Pancreas (tissue), 10 donors: ENCODE measurements around the gene GUCY2D. TPM values are rescaled to one million over a fixed set of nuclear protein-coding genes. Genes with fewer than 3 reads are reported as not detected.

ENCODE experiments used
- ATAC-seq, 4 donors: fragments of 200-7000 bp; cut with Tn5 transposase; one replicate each; pipeline versions ENCODE4 v1.8.0 to v1.9.1; 2020; ENCODE audit warnings: mild to moderate bottlenecking in 4 of 4, moderate library complexity in 4 of 4
- DNase-seq, 6 donors: peaks; one replicate each; pipeline ENCODE4 v3.0.0-alpha.2; 2020
- FAIRE-seq: peaks from 2 replicates; lab custom pipeline; 2012; peaks lifted over from hg19 to GRCh38; lab: Jason Lieb, UNC
- H3K27ac ChIP-seq, 4 donors: fragments of 200-600 bp; sonication (generic); 1 replicate in 3 of 4; 2 replicates in 1 of 4; pipeline versions ENCODE4 v1.5.0 to v1.8.0; 2020
- H3K27me3 ChIP-seq, 4 donors: fragments of 200-600 bp; one replicate each; pipeline ENCODE4 v1.8.0; 2021
- H3K36me3 ChIP-seq, 3 donors: fragments of 200-600 bp; sonication (generic) in 1 of 3; one replicate each; pipeline versions ENCODE4 v1.5.0 to v1.8.0; 2020 to 2021
- H3K4me1 ChIP-seq, 3 donors: fragments of 200-600 bp; one replicate each; pipeline ENCODE4 v1.8.0; 2021
- H3K4me3 ChIP-seq, 4 donors: fragments of 200-600 bp; sonication (generic) in 2 of 4; one replicate each; pipeline versions ENCODE4 v1.5.0 to v1.8.0; 2020 to 2021
- H3K9me3 ChIP-seq, 4 donors: fragments of 200-600 bp; one replicate each; pipeline ENCODE4 v1.8.0; 2021
- CTCF ChIP-seq, 4 donors: fragments of 200-600 bp; sonication (generic) in 3 of 4; IDR thresholded peaks; one replicate each; pipeline versions ENCODE4 v1.5.0 to v1.8.0; 2021; ENCODE audit warnings: antibody characterized with exemption in 4 of 4
- WGBS, 2 donors: extraction: QIAGEN DNeasy Blood & Tissue Kit; methylation state at CpG; one replicate each; pipeline ENCODE4 v1.1.7; 2013; 5-methylcytosine and 5-hydroxymethylcytosine counted together
- intact Hi-C, 3 donors: fragments of 100-400 bp; cut with DNase I; formaldehyde crosslinking; loops; one replicate each; pipeline versions ENCODE4 v1.11.1 to v1.14.2; 2022
- polyA plus RNA-seq, 2 donors: library from polyadenylated mRNA; stranded (reverse); fragments of 200-250 nt; gene quantifications; one replicate each; pipeline ENCODE4 v1.2.3, GENCODE V29; 2013
- total RNA-seq, 6 donors: library from RNA; stranded (reverse); fragmentation: NEBNext Ultra II Directional in 4 of 6; extraction: Animal tissue kit (Norgen Biotek cat#: 25700) in 4 of 6; gene quantifications; one replicate each; pipeline versions ENCODE4 v1.2.1 to v1.2.4, GENCODE V29; 2021 to 2023
- donor health status: healthy with polysubstance abuse.
- donor health status: DM: no; HTN: no; CAD: no; lungs with moderate emphysema.
- donor health status: DM: no; HTN: no; CAD: no.
- donor health status: control.
- donor health status: control.
- donor health status: Bipolar disorder and iron deficiency.
- donor health status: DM: yes; HTN: yes; CAD: no.
- donor health status: DM: no; HTN: no; CAD: no.
- donor health status: DM: no; HTN: no; CAD: no.
- donor health status: DM: yes; HTN: yes; CAD: no.

The GUCY2D gene
- total and polyA plus RNA-seq, 8 donors = 0.02 to 0.47 (median 0.23) TPM; not detected in 2

GRCh38 chr17:7959503-7960253, 42.7 kb upstream of the GUCY2D start:
- 73 to 86% methylated on average over 9 of the region's 9 CpGs for WGBS, 2 donors
- no peak overlapping the region for H3K27ac ChIP-seq

GRCh38 chr17:7961421-7961820, 41.0 kb upstream of the GUCY2D start:
- WGBS, 2 donors = 28 to 31% methylated on average over 2 of the region's 2 CpGs
- no peak for FAIRE-seq

More at GRCh38 chr17:7959503-7960253, 42.7 kb upstream of the GUCY2D start:
- H3K9me3 ChIP-seq = no peaks in the 10 kb centered on the region
- peaks cover 0 to 6% (median 2%) of the 10 kb centered on the region in 4 donors for H3K27me3 ChIP-seq
- H3K4me1 ChIP-seq = no peaks in the 10 kb centered on the region
- FAIRE-seq = no peak
- no peak overlapping the region for H3K4me3 ChIP-seq
- ATAC-seq = no peak
- no peak for DNase-seq
- intact Hi-C loops = no loop called here
- no peak for TF ChIP-seq CTCF (IDR thresholded peaks at IDR 0.05)
- H3K36me3 ChIP-seq = no peaks in the 10 kb centered on the region

GRCh38 chr17:7967751-7968150, 34.7 kb upstream of the GUCY2D start:
- TF ChIP-seq CTCF (IDR thresholded peaks at IDR 0.05) = no peak
- WGBS, 2 donors = 50 to 56% methylated on average over 2 of the region's 2 CpGs
- Histone ChIP-seq H3K27ac (no peak overlapping the region), H3K9me3 (no peaks in the 10 kb centered on the region), H3K27me3 (no peaks in the 10 kb centered on the region), H3K4me1 (no peaks in the 10 kb centered on the region), H3K4me3 (no peak overlapping the region), H3K36me3 (no peaks in the 10 kb centered on the region)
- DNase-seq (no peak), ATAC-seq (no peak), FAIRE-seq (no peak)
- intact Hi-C loops = no loop called here

More at GRCh38 chr17:7961421-7961820, 41.0 kb upstream of the GUCY2D start:
- no peak overlapping the region for H3K27ac ChIP-seq
- intact Hi-C loops = no loop called here
- H3K36me3 ChIP-seq = no peaks in the 10 kb centered on the region
- no peaks in the 10 kb centered on the region for H3K4me1 ChIP-seq
- H3K4me3 ChIP-seq = no peak overlapping the region
- DNase-seq = no peak
- TF ChIP-seq CTCF (IDR thresholded peaks at IDR 0.05) = no peak
- H3K9me3 ChIP-seq = no peaks in the 10 kb centered on the region
- no peak for ATAC-seq
- H3K27me3 ChIP-seq = peaks cover 0 to 6% (median 2%) of the 10 kb centered on the region in 4 donors

- H3K4me3 ChIP-seq = no peak overlapping the region
- intact Hi-C loops = no loop called here
- H3K9me3 ChIP-seq = no peaks in the 10 kb centered on the region
- 80 to 88% methylated on average over 6 of the region's 6 CpGs for WGBS, 2 donors
- DNase-seq = no peak
- ATAC-seq = no peak
- H3K27ac ChIP-seq = no peak overlapping the region
- H3K4me1 ChIP-seq = no peaks in the 10 kb centered on the region
- no peaks in the 10 kb centered on the region for H3K27me3 ChIP-seq
- H3K36me3 ChIP-seq = no peaks in the 10 kb centered on the region
- no peak for TF ChIP-seq CTCF (IDR thresholded peaks at IDR 0.05)
- FAIRE-seq = no peak
Measured at GRCh38 chr17:7969433-7969832, 33.0 kb upstream of the GUCY2D start.

- no peak for DNase-seq
- intact Hi-C loops = no loop called here
- Histone ChIP-seq H3K4me1 (no peaks in the 10 kb centered on the region), H3K9me3 (no peaks in the 10 kb centered on the region), H3K27ac (no peak overlapping the region), H3K4me3 (no peak overlapping the region), H3K27me3 (no peaks in the 10 kb centered on the region), H3K36me3 (no peaks in the 10 kb centered on the region)
- FAIRE-seq = no peak
- WGBS, 2 donors = 66% methylated on average over 4 of the region's 4 CpGs
- no peak for TF ChIP-seq CTCF (IDR thresholded peaks at IDR 0.05)
- ATAC-seq = no peak
Measured at GRCh38 chr17:7971651-7972050, 30.8 kb upstream of the GUCY2D start.
